GM10266 (cell line): ENCODE measurements around the gene MANEAL.

Experiments used
- DNase-seq: peaks from one replicate; pipeline ENCODE4 v3.0.0; 2012; ENCODE audit errors: extremely low spot score
- TF ChIP-seq, protein P1 (sequence below): IDR thresholded peaks from 2 replicates; pipeline ENCODE4 v1.5.1; 2012; ENCODE audit warnings: mild to moderate bottlenecking, low read depth; ENCODE audit not compliant: control insufficient read depth, insufficient read depth; ENCODE audit errors: missing control alignments

MANEAL gene

DNA sequence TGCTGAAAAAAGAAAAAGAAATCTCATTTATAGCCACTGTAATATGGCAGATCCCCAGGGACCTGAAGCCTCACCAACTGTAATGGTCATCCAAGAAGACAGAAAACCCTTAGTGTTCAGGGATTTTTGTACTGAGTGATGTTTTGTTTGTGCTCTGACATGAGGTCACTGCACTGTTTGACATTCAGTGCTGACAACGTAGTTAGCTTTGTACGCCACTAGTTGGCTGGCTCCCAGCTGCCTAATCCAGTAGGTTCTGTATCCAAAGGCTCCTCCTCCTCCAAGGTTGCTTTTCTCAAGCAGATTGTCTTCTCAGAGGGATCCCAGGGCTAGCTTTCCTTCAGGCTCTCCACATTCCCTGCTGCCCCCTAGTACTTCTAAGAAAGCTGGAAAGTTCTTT lies 23.8 kb downstream of the MANEAL start:
- DNase-seq, result no peak
- TF ChIP-seq, protein P1, sequence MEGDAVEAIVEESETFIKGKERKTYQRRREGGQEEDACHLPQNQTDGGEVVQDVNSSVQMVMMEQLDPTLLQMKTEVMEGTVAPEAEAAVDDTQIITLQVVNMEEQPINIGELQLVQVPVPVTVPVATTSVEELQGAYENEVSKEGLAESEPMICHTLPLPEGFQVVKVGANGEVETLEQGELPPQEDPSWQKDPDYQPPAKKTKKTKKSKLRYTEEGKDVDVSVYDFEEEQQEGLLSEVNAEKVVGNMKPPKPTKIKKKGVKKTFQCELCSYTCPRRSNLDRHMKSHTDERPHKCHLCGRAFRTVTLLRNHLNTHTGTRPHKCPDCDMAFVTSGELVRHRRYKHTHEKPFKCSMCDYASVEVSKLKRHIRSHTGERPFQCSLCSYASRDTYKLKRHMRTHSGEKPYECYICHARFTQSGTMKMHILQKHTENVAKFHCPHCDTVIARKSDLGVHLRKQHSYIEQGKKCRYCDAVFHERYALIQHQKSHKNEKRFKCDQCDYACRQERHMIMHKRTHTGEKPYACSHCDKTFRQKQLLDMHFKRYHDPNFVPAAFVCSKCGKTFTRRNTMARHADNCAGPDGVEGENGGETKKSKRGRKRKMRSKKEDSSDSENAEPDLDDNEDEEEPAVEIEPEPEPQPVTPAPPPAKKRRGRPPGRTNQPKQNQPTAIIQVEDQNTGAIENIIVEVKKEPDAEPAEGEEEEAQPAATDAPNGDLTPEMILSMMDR, result no peak

DNA sequence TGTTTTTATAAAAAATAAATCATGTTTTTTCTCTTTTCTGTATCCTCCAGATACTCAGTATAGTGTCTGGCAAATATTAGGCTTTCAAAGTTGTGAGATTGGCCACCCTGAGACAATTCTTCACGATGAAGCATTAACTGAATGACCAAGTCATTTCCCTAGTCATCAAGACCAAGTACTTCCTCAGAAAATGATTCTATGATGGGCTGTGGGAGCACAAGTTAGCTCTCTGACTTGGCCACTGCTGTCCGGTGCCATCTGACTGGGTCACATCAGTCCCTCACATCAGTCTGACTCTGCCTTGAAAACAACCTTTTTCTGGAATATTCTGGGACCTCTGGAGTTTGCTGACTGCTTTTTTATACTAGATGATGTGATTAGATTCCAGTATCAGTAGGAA lies 27.8 kb downstream of the MANEAL start:
- TF ChIP-seq, protein P1, result no peak
- DNase-seq, result no peak

DNA sequence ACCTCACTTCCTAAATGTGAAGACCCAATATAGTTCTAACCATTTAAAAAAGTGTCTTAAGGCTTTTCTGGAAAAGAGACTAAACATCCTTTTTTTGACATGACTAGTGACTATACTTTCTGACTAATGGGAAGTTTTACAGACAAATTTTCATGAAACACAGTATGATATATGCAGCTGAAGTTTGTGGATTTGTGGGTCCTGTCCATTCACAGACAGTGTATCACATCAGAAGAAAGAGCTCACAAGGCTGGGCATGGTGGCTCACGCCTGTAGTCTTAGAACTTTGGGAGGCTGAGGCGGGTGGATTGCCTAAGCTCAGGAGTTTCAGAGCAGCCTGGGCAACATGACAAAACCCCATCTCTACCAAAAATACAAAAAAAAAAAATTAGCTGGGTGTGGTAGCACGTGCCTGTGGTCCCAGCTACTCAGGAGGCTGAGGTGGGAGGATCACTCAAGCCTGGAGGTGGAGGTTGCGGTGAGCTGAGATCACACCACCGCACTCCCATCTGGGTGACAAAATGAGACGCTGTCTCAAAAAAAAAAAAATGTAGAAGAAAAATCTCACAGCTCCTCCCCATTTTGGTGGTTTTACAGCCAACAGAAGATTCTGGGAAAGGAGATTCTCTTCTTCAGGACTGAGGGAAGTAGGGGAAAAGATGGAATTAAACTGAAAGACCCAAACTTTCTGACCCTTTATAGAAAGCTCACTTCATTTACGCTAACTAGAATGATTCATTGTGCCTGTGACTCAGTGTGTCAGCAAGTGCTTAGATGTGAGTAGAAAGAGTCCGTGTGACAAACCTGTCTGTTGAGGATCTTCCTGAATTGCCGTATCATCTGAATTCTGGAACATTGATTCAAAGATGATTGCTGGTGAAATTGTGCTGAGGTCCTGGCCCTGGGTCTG lies 29.5 kb downstream of the MANEAL start:
- DNase-seq, result no peak
- TF ChIP-seq, protein P1, result no peak

DNA sequence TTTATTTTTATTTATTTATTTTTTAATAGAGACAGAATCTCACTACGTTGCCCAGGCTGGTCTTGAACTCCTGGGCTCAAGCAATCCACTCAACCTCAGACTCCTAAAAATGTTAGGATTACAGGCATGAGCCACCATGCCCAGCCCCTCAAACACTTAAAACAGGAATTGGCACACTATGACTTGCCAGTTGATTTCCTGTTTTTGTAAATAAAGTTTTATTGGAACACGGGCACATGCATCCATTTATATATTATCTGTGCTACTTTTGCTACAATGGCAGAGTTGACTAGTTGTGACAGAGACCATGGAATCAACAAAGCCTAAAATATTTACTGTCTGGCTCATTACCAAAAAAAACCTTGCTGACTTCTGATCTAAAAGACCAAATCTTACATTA lies 30.4 kb downstream of the MANEAL start:
- TF ChIP-seq, protein P1, result no peak
- no peak for DNase-seq

DNA sequence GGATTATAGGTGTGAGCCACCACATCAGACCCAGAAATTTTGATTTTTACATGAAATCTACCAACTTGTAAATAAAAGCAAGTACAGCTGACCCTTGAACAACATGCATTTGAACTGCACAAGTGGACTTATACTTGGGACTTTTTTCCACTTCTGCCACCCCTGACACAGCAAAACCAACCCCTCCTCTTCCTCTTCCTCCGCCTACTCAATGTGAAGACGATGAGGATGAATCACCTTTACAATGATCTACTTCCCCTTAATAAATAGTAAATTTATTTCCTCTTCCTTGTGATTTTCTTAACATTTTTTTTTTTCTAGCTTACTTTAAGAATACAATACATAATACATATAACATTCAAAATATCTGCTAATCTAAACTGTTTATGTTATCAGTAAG lies 31.9 kb downstream of the MANEAL start:
- TF ChIP-seq, protein P1, result no peak

DNA sequence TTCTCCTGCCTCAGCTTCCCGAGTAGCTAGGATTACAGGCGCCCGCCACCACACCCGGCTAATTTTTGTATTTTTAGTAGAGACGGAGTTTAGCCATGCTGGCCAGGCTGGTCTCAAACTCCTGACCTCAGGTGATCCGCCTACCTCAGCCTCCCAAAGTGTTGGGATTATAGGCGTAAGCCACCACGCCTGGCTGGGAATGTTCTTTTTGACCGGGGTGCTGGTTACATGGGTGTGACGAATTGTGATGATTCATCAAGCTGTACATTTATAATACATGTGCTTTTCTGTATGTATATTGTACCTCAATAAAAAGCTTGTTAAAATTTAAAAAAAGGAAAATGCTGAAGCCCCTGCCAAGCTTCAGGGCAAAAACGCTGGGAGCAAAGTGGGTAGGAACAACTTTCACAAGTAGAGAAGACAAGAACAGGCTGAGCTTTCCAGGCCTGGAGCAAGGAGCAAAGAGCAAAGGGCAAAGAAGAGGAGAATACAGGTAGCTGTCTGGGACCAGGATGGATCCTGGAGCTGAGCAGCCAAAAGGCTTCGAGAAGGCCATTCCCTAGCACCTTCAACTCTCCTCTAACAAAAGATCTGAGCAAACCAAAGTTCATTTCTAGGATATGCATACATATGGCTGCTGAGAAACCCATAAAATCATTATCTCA lies 34.9 kb downstream of the MANEAL start:
- TF ChIP-seq, protein P1, result no peak

More for the DNA sequence above, 31.9 kb downstream of the MANEAL start:
- DNase-seq, result no peak

DNA sequence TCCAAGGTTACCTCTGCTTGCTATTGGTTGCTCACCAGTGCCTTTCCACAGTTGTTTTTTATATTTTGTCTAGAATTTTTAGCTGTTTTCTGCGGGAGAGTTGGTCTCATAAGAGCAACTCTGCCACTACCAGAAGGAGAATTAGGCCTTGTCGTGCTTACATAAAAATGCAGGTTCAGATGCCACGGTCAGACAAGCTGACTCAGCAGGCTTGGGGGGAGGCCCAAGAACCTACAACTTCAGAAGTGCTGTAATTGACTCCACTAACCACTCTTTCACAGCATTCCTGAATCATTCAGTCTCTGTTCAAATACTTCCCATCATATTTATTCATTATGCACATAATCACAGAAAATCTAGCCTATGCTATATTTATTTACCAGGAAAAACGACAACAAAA lies 37.5 kb downstream of the MANEAL start:
- TF ChIP-seq, protein P1, result no peak
- no peak for DNase-seq

More for the DNA sequence above, 34.9 kb downstream of the MANEAL start:
- DNase-seq, result no peak
